DLD1 (cell line): Measurements from ENCODE around the gene SPTBN1.

Experiments
- in situ Hi-C: cut with HindIII; loops from 2 replicates; pipeline ENCODE4 v1.10.0; 2017; ENCODE audit warnings: low sequenced_read_pairs

Gene SPTBN1

DNA sequence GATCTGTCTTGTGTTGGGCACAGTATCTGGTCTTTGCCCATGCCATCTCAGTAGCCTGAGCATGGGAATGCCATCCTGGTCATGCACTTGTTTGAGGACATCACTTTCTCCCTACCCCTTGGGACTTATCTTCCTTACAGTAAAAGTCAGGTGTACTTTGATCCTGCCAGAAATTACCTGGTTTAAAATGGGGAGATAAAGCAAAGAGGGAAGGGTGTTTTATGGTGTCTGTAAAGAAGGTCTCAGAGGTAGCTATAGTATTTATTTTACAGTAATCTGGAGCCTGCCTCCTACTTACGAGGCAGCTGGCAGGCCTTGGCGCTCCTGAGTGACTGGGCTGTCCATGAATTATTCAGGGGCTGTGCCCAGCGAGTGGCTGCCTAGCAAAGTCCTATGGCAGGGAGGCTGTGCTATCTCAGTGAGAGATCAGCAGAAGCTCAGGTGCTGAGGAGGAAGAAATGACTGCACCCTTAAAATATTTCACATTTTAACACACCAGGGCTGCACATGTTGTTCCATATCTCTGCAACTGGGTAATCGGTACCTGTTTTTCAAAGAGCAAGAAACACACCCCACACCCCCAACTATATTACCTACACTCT, 93.9 kb downstream of the SPTBN1 start:
- in situ Hi-C loops, result no loop called here

DNA sequence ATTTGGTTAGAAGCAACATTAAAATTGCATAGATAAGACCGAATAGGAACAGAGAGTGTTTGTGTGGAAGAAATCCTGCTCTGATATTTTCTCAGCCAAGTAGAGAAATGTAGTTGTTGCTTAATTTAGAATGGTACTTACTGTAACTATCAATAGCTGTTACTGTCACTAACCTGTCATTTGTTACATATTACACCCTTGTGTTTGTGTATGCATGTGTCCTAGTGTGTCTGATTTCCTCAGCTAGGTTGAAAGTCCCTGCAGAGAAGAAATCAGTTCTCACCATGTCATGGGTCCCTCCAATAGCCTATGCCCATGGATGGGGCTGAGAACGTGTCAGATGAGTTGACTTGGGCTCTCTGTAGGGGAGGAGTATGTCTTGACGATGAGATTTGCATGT, 94.4 kb downstream of the SPTBN1 start:
- in situ Hi-C loops, result no loop called here

DNA sequence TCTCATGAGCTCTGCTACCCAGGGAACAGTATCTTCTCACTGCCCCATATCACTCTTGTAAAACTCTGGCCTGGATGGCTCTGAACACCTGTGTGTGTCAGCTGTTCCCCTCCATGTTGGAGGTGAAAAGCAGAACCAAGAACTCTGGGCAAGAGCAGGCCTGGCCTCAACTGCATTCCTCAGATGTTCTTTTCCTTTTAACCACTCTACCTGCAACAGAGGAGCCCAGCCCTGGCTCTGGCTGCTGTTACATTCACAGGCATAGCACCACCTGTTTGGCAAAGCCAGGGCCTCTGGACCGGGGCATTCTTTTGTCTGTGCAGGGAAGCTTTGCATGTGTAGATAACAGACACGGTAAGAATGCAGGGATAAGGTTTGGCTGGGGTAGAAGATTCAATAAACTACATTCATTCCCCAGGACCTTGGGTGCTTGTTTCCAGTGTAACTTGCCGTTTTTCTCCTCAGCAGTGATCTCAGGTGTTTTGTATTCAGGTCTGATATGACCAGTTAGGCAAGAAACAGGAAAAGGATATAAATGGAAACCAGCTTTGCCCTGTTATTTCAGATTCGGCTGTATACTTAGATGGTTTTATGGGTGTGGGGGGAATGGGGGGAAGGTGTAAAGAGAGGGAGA, 95.1 kb downstream of the SPTBN1 start:
- in situ Hi-C loops, result no loop called here

DNA sequence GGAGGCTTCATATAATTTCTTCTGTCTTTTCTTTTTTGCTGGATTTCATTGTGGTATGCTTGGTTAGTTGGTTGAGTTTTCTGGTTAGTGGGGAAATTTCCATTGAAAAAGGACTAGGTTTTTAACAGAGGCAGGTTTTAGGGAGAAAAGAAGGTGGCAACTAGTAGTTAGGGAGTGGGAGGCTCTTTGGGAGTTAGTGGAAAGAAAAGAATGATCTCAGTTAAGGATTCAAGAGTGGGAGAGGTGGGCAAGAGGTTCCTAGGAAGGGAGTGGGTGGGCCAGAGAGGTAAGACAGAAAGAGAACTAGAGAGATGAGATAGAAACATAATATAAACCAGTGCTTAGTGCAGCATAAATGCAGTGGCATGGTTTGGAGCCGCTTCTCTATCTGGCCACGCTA, 96.9 kb downstream of the SPTBN1 start:
- in situ Hi-C loops, result no loop called here

DNA sequence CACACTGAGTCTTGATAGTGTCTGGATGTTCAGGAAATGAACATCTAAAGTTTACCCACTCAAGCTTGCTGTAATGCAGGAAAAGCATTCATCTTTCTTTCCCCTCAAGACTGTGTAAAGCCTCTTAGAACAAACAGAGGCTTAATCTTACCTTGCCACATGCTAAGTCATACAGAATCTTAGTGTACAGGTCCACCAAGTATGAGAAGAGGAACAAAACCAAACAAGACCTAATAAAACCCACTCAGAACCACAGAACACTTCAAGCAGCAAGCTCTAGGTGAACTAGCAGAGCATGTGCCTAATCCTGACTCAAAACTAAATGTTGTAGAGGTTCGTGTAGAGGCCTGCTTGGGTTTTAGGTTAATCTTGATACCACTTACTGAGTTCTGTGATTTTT, 97.6 kb downstream of the SPTBN1 start:
- in situ Hi-C loops, result no loop called here

DNA sequence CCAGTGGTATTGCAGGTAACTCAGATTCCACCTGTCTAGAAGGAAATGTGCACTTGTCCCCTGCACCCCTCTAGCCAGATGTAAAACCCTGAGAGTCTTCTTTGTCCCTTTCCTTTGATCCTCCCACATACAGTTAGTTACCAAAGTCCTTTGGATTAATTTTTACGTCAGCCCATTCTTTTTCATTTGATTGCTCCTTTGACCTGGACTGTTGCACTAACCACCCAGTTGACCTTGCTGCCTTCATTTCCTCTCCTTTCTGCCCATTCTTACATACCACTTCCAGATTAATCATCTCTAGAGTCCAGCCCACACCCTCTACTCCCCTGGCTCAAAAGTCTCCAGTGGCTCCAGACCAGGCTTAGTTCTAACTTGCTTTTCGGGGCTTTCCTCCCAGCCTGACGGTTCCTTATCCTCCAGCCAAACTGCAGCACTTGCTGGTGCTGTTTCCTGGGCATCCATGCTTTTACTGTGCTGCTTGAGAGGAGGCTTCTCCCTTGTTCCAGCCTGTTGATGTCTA, 99.3 kb downstream of the SPTBN1 start:
- in situ Hi-C loops, result no loop called here

DNA sequence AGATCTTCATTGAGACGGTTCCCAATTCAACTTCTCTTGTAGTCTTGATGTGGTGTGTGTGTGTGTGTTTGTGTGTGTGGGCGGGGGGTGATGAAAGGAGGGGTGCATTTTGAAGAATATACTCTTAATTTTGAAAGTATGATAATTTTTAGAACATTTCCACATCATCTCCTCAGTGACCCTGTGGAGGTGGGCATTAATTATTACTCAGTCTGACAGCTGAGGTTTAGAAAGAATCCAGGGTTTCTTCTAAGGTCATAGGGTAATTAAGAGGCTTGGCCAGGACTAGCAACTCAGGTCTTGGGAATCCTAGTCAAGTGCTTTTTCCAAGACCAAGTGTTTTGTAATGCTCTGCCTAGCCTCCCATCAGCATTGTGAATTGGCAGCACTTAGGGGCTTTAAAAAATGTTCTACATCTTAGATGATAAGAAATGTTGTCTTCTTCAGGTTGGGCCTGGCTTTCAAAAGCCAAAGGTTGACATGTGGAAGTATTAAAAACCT, 100.5 kb downstream of the SPTBN1 start:
- in situ Hi-C loops, result no loop called here

DNA sequence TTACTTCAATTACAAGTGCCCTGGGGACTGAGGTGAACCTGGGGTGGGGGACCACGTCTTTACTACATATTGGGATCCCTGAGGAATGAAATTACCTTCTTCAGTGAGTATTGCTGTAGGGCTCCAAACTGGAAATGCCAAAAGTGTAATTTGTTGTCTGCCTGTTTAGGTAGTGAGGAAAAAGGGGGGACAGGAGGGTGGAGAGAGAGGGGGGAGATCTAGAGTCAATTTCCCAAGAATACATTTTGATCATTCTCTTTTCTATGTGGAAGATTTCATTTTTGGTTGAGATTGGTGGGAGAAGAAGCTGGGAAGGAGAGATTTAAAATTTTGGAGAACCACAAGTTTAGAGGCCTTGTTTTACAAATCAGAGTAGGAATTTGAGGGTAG, 101.1 kb downstream of the SPTBN1 start:
- in situ Hi-C loops, result no loop called here

DNA sequence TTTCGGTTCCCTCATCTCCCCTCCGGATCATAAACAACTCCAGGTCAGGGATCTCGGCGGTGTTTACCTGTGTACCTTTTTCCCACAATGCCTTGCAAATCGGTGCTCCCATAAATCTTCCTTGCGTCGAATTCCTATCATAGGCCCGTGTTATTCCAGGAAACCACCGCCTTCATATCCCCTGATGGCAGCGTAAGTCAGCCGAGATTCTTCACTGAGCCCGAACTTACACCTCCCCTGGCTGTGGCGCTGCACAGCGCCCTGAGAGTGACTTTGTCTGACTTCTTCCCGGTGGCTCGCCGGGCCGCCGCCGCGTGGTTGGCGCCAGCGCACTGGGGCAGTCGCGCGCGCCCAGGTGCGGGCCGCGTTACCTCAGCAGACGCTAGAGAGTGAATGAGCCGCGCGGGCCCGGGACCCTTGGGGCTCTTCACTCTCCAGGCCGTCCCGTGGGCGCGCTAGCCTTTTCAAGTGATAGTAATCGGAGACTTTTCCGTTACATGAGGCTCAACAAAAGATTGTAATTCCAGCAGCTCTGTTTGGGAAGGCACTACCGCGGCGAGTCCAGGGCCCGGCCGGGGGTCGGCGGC, 101.6 kb downstream of the SPTBN1 start:
- in situ Hi-C loops, result no loop called here

DNA sequence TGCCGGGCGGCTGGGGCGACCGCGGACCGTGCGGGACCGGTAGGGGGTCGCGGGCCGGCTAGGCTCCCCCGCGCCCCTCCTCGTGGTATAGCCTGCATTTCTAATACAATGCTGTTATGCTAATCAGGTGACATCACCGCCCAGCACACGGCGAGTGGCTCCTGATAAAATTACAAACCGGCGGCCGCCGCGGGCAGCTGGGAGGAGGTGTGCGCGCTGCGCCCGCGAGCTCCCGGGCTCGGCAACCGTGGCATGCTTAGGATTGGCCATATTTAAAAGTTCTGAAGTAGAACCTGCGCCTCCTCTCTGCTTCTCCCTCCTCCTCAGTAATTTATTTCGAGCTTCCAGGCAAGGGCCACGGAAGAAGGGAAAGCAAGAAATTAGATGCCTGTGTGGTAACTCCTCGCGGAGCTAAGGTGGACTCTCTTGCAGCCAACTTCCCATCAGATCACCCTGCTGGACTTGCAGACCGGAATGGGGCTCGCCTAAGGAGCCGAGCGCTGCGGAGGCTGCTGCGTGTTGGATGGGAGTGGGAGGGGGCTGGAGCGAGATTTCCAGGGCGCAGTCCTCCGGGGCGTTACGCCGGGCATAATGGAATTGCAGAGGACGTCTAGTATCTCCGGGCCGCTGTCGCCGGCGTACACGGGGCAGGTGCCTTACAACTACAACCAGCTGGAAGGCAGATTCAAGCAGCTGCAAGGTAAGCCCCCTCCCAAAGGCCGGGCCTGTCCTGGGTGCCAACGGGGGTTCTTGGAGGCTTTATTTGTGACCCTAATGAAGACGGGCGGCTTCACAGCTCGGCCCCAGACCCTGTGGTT, 102.3 kb downstream of the SPTBN1 start:
- in situ Hi-C loops, result no loop called here

DNA sequence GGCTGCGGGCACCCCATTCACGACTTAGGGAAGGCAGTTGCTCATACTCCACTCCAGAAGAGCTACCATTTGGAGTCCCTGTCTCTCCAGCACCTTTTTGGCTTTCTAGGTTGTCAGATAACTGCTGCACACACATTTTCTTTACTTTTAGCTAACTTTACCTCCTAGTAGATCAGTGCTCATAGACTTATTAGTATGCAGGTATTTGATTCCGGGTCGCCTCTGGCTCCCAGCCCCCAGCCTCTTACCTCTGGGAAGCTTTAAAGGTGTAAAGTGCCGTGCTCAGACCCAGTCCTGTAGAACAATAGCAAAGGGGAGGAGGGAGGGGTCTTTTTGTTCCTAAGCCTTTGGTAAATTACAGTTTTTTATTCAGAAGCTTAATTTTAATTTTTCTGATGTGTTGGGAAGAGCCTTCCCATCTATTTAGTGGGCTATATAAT, 102.9 kb downstream of the SPTBN1 start:
- in situ Hi-C loops, result no loop called here

DNA sequence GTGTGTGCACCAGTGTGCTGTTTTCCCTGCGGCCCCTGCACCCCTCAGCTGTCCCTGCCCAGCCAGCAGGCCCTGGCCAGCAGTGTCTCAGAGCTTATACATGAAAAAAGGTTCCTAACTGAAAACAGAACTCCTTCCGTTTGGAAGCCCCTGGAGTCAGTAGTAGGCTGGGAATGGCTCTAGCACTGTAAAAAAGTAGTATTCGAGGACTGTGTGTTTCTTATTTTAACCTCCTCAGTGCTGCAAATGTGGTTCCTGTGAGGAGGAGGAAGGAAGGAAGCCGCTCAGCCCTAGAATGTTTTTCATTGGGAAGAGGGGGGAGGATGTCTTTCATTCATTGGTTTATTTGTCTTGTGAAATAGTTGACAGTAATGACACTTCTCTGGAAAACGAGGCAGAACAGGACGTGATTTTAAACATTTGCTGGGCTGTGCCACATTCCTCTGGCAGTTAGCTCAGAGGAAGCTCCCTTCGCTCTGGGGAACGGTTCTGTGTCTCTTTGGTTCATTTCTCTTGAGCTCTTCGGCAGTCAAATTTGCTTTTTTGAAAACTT, 103.5 kb downstream of the SPTBN1 start:
- in situ Hi-C loops, result no loop called here

DNA sequence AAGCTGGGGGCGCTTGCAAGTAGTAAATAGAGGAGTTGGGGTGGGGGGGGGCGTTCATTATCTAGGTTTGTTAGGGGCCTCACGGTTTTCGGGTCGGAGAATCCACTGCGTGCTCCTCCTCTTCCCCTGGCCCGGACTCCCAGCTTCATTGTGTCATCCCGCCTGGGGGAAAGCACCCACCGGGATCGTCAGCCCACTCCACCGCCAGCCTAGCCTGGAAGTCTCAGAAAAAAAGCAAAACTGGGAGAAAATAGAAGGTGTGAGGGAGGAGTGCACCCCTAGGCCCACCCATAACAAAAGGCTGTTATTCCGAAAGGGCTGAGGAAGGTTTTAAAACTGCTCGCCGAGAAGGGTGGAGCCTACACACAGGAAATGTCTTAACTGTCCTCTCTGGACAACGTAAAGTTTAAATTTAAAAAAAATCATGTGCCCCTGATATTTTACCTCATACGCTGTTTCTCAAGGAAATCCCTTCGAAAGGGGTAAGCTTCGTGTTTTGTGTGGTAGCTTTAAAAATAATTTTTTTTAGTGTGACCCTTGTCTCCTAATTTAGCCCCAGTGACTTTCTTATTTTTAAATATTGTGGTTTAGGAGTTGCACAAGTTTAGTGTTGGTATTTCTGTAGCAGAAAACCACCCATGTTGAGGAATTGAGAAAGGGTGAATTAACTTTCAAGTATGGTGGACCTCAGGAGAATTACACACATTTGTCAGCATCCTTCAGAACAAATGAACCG, 104.2 kb downstream of the SPTBN1 start:
- in situ Hi-C loops, result no loop called here

DNA sequence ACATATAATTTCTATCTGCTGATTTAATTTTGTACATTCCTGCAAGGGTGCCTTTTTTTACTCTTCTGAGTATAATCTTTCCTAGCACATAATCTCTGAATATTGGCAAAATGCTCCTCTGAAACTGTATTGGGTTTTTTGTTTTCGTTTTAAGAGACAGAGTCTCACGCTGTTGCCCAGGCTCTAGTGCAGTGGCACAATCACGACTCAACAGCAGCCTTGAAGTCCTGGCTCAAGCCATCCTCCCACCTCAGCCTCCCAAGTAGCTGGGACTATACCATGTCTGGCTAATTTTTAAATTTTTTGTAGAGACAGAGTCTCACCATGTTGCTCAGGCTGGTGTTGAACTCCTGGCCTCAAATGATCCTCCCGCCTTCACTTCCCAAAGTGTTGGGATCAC, 104.9 kb downstream of the SPTBN1 start:
- in situ Hi-C loops, result no loop called here

DNA sequence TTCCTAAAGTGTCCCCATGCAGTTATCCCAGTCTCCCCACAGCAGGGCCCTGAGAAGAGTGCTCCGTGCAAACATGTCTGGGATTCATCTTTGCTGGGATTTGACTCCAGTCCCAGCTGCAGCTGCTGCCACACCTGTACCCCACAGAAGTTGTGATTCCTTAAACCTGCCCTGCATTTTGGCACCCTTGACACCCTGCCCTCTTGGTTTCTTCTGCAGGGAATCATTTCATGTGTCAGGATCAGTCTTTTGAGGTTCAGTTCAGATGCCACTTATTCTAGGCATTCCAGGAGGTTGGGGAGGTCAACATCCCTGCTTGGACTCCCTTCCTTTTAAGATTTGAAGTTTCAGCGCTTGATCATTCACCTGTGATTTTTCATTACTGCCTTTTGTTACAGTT, 108.3 kb downstream of the SPTBN1 start:
- in situ Hi-C loops, result no loop called here

DNA sequence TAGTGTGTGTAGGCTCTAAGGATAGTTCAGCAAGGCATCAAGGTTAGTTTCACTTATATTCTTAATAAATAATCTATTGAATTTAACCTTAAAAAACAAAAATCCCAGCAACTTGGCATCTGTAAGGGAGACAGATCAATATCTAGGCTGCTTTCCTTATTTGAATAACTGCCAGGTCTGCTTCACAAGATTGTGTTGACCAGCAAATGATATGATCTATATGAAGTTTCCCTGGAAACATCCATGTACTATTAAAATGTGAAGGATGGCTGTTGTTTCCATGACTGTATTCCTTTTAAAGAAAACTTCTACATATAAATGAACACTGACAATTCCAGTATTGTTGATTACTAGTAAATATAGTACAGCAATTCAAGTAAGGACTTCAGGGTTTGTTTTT, 109.4 kb downstream of the SPTBN1 start:
- in situ Hi-C loops, result no loop called here

DNA sequence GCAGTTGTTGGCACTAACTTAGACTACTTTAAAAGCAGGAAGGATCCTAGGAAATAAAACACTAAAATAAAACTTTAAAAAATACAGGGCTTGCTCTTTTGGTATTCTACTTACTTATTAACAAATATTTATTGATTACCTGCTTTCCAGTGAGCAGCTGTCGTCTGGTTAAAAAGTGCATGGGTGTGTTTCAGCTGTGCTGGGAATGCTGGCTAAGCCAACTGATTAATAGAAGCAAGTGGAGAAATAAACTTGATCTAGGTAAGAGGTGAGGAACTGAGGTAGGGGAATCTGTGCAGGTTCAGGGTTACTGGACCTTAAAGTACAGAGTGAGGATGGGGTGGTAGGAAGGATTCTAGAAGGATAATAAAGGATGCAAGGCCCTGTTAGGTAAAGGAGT, 110.8 kb downstream of the SPTBN1 start:
- in situ Hi-C loops, result no loop called here

DNA sequence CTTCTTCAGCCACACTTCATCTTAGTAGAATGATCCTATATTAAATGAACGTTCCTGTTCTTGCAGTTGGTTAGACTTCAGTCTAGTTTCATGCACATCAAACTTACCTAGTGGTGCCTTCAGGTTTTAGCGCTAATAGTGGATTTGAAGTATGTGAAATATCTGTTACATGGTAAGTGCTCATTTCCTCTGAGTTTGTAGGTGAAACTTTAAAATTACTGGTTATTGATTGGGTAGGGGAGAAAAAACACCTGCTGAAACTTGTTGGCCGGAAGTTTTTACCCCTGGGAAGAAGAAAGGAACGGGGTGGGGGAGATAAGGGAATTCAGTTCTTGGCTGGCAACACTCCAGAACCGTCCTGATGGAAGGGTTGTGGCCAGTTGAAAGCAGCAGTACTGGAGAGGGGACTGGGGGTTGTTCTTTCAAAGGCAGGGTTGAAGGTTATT, 112.8 kb downstream of the SPTBN1 start:
- in situ Hi-C loops, result no loop called here

DNA sequence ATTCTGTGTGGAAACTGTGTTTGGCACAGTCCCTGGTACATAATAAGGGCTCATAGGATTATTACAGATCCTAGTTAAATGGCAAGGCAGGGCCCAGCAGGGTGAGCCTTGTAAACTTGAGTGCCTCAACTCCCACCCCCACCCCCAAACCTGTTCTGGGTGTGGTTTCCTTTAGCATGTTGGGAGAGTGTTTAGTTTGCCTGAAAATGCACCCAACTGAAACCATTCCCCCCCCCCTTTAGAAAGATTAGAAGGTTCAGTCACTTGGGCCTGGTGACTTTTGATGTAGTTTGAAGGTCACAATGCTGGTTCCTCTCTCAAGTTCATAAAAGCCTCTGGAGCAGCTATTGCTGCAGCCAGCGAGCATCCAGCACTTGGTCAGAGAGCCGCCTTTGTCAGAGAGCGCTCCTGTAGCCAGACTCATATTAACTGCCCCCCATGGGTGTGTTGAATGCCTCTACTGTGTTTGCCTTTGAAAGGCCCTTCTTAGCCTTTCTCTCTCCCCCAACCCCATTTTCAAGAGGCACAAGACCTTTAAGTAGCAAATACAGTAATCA, 113.7 kb downstream of the SPTBN1 start:
- in situ Hi-C loops, result no loop called here

DNA sequence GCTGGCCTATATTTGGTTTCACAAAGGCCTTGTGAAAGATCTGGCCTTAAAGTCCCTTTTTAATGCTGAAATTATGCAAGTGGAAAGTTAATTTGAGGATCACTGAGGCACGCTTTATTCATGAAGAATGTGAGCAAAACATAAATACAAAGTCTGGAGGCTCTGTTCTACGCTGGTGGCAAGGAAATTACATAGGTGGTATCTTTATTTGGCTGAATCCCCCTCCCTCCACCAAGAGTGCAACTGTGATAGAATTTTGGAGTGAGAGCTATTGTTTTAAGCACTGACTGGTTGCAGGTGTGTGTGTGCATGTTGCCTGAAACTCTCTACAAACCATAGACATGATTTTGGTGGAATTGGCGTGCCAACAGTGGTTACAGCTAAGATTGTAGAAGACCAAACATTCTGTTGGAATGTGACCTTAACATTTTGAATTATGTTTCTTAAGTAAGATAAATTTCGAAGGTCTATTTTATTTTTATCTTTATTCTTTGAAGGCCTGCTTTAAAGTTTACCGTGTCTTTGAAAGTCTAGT, 114.3 kb downstream of the SPTBN1 start:
- in situ Hi-C loops, result no loop called here
